Tibial artery (tissue), 4 donors: ENCODE measurements around the gene EFNA5.

Source experiments
- DNase-seq, 2 donors: peaks; one replicate each; pipeline ENCODE4 v3.0.0-alpha.2; 2019
- H3K27ac ChIP-seq, 2 donors: fragments of 200-600 bp; sonication (generic) in 1 of 2; 1 replicate in 1 of 2; 2 replicates in 1 of 2; pipeline ENCODE4 v1.5.1; 2018 to 2019; ENCODE audit warnings: mild to moderate bottlenecking in 1 of 2
- H3K27me3 ChIP-seq, 2 donors: fragments of 200-600 bp; sonication (generic) in 1 of 2; one replicate each; pipeline versions ENCODE4 v1.5.1 to v1.6.0; 2016 to 2019
- H3K36me3 ChIP-seq, 3 donors: fragments of 200-600 bp; sonication (generic) in 2 of 3; one replicate each; pipeline ENCODE4 v1.5.1; 2016 to 2019; ENCODE audit warnings: mild to moderate bottlenecking in 2 of 3
- H3K4me1 ChIP-seq, 4 donors: fragments of 200-600 bp; sonication (generic) in 2 of 4; 1 replicate in 3 of 4; 2 replicates in 1 of 4; pipeline ENCODE4 v1.5.1; 2016 to 2019
- H3K4me3 ChIP-seq, 2 donors: fragments of 200-600 bp; sonication (generic) in 1 of 2; 1 replicate in 1 of 2; 2 replicates in 1 of 2; pipeline ENCODE4 v1.5.1; 2018 to 2019; ENCODE audit warnings: mild to moderate bottlenecking in 2 of 2
- H3K9me3 ChIP-seq, 3 donors: fragments of 200-600 bp; sonication (generic) in 1 of 3; one replicate each; pipeline ENCODE4 v1.5.1; 2016 to 2019
- CTCF ChIP-seq, 2 experiments: fragments of 200-600 bp in 1 of 2; fragments of 450-650 bp in 1 of 2; IDR thresholded peaks; one replicate each; pipeline ENCODE4 v1.5.1; 2017 to 2019; ENCODE audit warnings: antibody characterized with exemption in 2 of 2, mild to moderate bottlenecking in 1 of 2, moderate library complexity in 1 of 2
- intact Hi-C: fragments of 100-400 bp; cut with DNase I; formaldehyde crosslinking; loops from one replicate; pipeline ENCODE4 v1.15.0; 2023; ENCODE audit warnings: low total_unique reads

EFNA5 gene

DNA sequence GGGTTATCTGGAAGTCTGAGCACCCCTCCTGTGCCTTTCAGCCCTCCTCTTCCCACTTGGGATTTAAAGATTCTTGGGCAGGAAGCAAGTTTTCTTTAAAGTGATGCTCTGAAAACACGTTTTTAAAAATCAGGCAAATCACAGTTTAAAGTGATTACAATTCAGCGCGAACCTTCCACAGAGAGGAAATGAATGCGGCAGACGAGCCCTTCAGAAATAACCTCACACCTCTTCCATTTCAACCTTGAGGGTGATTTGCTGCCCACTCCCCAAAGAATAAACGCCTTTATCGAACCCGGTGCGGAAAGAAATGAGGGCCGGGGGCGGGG is 2.3 kb upstream of the EFNA5 start:
- no peak for TF ChIP-seq CTCF (IDR thresholded peaks at IDR 0.05)
- Histone ChIP-seq H3K4me3 (peak overlapping the region; percentile 60 to 76), H3K27me3 (no peaks in the 10 kb centered on the region), H3K36me3 (no peaks in the 10 kb centered on the region), H3K9me3 (no peaks in the 10 kb centered on the region), H3K4me1 (peaks cover 0 to 14% (median 5%) of the 10 kb centered on the region in 4 donors), H3K27ac (peak overlapping the region; percentile 81 to 88)
- no peak for DNase-seq
- intact Hi-C loops: loop anchor here (5.0 to 10.0 kb wide), 3 partner anchors 101 to 608 kb away; no protein-coding TSS in a partner anchor

- no peak for TF ChIP-seq CTCF (IDR thresholded peaks at IDR 0.05)
- Histone ChIP-seq H3K27ac (peak overlapping the region; percentile 81 to 88), H3K36me3 (no peaks in the 10 kb centered on the region), H3K9me3 (no peaks in the 10 kb centered on the region), H3K4me1 (peaks cover 0 to 15% (median 7%) of the 10 kb centered on the region in 4 donors), H3K4me3 (peak overlapping the region; percentile 60 to 76), H3K27me3 (no peaks in the 10 kb centered on the region)
- intact Hi-C loops: loop anchor here (5.0 to 10.0 kb wide), 3 partner anchors 100 to 608 kb away; no protein-coding TSS in a partner anchor
- DNase-seq: peak; percentile 87 to 91
These were observed 1.7 kb upstream of the EFNA5 start for GRCh38 chr5:107672211-107673038.

DNA sequence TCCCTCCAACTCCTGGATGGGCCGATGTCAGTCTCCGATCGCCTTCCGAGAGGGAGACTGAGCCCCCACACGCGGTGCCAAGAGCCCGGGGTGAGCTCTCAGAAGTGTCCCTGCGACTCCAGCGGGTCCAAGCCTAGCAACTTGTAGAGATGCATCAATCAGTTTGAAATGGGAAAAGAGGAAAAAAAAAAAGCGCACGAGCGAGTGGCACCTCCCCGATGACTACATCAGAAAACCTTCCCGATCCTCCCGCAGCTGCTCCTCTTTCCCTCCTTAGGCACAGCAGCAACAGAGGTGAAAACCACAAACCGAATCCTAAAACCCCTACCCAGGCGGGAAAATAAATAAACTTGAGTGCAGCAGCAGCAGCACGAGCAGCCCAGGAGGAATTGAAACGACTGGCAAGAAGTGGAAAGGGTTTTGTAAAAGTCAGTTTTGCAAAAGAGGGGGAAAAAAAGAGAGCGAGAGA is 1.0 kb upstream of the EFNA5 start:
- H3K4me3 ChIP-seq: peak overlapping the region; percentile 60 to 76
- H3K4me1 ChIP-seq: peaks cover 0 to 22% (median 7%) of the 10 kb centered on the region in 4 donors
- no peaks in the 10 kb centered on the region for H3K36me3 ChIP-seq
- peak in 1 of 2 donors; percentile 22 for DNase-seq
- peak overlapping the region; percentile 81 to 88 for H3K27ac ChIP-seq
- no peaks in the 10 kb centered on the region for H3K27me3 ChIP-seq
- H3K9me3 ChIP-seq: no peaks in the 10 kb centered on the region
- TF ChIP-seq CTCF (IDR thresholded peaks at IDR 0.05): no peak
- intact Hi-C loops: loop anchor here (5.0 to 10.0 kb wide), 3 partner anchors 99 to 607 kb away; no protein-coding TSS in a partner anchor

DNA sequence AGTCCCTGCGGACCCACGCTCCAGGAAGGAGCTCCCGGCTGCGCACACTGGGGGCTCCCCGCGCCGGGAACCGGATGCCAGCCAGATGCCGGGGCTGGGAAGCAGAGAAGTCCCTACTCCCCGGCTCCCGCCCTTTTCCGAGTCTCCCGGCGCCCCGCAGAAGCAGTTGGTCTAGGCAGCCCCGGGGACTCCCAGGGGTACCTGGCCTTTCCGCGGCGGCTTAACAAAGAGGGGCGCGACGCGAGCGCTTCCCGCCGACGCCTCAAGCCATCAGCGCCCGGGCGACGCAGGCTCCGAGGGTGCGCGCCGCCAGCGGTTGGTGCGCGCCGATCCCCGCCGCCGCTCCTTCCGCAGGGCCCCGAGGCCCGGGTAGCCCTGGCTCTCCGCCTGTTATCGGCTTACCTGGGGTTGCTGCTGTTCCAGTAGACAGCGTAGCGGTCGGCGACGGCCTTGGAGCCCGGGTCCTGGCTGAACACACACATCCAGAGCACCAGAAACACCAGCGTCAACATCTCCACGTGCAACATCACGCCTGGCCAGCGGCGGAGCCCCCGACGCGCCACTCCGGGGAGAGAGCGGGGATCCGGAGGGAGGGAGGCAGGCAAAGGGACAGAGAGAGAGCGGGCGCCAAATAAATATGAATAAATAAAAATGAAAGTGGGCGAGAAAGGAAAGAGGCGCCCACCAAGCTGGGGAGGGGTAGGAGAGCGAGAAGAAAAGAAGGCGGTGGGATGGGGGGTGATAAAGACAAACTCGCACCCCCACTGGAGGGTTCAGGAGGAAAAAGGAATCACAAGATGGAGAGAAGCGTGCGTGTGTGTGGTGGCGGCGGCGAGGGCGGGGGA is 428 bp downstream of the EFNA5 start:
- H3K4me3 ChIP-seq: peak overlapping the region; percentile 60 to 76
- no peaks in the 10 kb centered on the region for H3K27me3 ChIP-seq
- H3K36me3 ChIP-seq: no peaks in the 10 kb centered on the region
- TF ChIP-seq CTCF (IDR thresholded peaks at IDR 0.05): no peak
- intact Hi-C loops: loop anchor here (5.0 to 10.0 kb wide), 3 partner anchors 98 to 606 kb away; no protein-coding TSS in a partner anchor
- peaks cover 0 to 35% (median 7%) of the 10 kb centered on the region in 4 donors for H3K4me1 ChIP-seq
- no peaks in the 10 kb centered on the region for H3K9me3 ChIP-seq
- DNase-seq: peak; percentile 23 to 67
- H3K27ac ChIP-seq: peak overlapping the region; percentile 81 to 88
